AG04450 (cell line): ENCODE data around the gene PTPN9. TPM values are rescaled to one million over a fixed set of nuclear protein-coding genes. Genes with fewer than 3 reads are reported as not detected.
"Not testable (repeated sequence)": the region's sequence is repeated elsewhere in the genome, so short reads cannot be mapped to it uniquely, and the experiment has no call there.

Experiments
- CTCF ChIA-PET: fragments of 300-600, 350-600 bp; formaldehyde crosslinking; extraction: SDS; loops from one replicate; lab custom pipeline; 2022; ENCODE audit warnings: antibody characterized with exemption, inconsistent platforms; lab: Charles Lee
- POLR2A ChIA-PET: fragments of 350-600 bp; formaldehyde crosslinking; extraction: SDS; loops from one replicate; lab custom pipeline; 2021; ENCODE audit warnings: antibody characterized with exemption, inconsistent platforms; lab: Yijun Ruan, JAX
- DNase-seq: peaks from one replicate; pipeline ENCODE4 v3.0.0-alpha.2; 2011; ENCODE audit warnings: low read depth, low spot score
- H3K27ac ChIP-seq: one replicate; pipeline ENCODE4 v1.5.1; 2012; ENCODE audit warnings: low read depth, low read length, control low read depth
- H3K27me3 ChIP-seq: one replicate; pipeline ENCODE4 v1.6.0; 2012; ENCODE audit warnings: low read length; ENCODE audit not compliant: control insufficient read depth, insufficient read depth
- H3K4me3 ChIP-seq: 2 replicates; pipeline ENCODE4 v1.5.1; 2011; ENCODE audit warnings: mild to moderate bottlenecking, low read depth, low read length, control low read depth
- H3K9me3 ChIP-seq: 2 replicates; pipeline ENCODE4 v1.5.1; 2012; ENCODE audit warnings: low read length; ENCODE audit not compliant: control insufficient read depth, insufficient read depth
- polyA plus RNA-seq: library from polyadenylated mRNA; depleted of rRNA; stranded (reverse); fragments of >200 nt; gene quantifications from 2 replicates; pipeline ENCODE4 v1.2.3, GENCODE V29; 2011
- TF ChIP-seq, protein P1 (sequence below): IDR thresholded peaks from 2 replicates; pipeline ENCODE4 v1.5.1; 2011; ENCODE audit warnings: low read depth, low read length, control low read depth, inconsistent platforms

The PTPN9 gene
- polyA plus RNA-seq, 1 experiment, result 49.6 TPM

DNA sequence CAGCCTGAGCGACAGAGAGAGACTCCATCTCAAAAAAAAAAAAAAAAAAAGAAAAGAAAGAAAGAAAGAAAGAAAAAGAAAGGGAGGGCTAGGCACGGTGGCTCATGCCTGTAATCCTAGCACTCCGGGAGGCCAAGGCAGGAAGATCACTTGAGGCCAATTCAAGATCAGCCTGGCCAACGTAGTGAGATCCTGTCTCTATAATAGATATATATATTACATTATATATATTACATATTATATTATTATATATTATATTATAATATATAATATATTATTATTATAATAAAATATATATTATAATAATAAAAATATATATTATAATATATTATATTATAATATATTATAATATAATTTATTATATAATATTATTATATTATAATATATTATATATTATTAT lies 48.9 kb downstream of the PTPN9 start:
- H3K4me3 ChIP-seq, result no peak overlapping the region
- H3K27ac ChIP-seq, result no peak overlapping the region
- no peaks in the 10 kb centered on the region for H3K27me3 ChIP-seq
- ChIA-PET CTCF (no interaction called here), POLR2A (no interaction called here)
- H3K9me3 ChIP-seq, result no peaks in the 10 kb centered on the region
- no peak for DNase-seq
- TF ChIP-seq, protein P1, sequence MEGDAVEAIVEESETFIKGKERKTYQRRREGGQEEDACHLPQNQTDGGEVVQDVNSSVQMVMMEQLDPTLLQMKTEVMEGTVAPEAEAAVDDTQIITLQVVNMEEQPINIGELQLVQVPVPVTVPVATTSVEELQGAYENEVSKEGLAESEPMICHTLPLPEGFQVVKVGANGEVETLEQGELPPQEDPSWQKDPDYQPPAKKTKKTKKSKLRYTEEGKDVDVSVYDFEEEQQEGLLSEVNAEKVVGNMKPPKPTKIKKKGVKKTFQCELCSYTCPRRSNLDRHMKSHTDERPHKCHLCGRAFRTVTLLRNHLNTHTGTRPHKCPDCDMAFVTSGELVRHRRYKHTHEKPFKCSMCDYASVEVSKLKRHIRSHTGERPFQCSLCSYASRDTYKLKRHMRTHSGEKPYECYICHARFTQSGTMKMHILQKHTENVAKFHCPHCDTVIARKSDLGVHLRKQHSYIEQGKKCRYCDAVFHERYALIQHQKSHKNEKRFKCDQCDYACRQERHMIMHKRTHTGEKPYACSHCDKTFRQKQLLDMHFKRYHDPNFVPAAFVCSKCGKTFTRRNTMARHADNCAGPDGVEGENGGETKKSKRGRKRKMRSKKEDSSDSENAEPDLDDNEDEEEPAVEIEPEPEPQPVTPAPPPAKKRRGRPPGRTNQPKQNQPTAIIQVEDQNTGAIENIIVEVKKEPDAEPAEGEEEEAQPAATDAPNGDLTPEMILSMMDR, result no peak

DNA sequence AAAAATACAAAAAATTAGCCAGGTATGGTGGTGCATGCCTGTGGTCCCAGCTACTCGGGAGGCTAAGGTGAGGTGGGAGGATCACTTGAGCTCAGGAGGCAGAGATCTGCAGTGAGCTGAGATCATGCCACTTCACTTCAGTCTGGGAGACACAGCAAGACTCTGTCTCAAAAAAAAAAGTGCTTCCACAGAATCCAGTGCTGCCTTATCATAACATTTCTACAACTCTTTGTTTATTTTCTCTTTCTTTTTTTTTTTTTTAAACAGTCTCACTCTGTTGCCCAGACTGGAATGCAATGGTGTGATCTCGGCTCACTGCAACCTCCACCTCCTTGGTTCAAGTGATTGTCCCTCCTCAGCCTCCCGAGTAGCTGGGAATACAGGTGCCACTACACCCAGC lies 53.4 kb downstream of the PTPN9 start:
- CTCF ChIA-PET, result interaction anchor here (0.6 kb wide), 1 partner anchor 18 kb away, joined by 3 read pairs; no protein-coding TSS in a partner anchor
- POLR2A ChIA-PET, result interaction anchor here (0.6 to 1.5 kb wide), 2 partner anchors 39 to 54 kb away, joined by 3 to 4 read pairs; no protein-coding TSS in a partner anchor
- H3K27me3 ChIP-seq, H3K4me3 ChIP-seq, H3K9me3 ChIP-seq, H3K27ac ChIP-seq: not testable (repeated sequence)
- DNase-seq, result peak; percentile 26

DNA sequence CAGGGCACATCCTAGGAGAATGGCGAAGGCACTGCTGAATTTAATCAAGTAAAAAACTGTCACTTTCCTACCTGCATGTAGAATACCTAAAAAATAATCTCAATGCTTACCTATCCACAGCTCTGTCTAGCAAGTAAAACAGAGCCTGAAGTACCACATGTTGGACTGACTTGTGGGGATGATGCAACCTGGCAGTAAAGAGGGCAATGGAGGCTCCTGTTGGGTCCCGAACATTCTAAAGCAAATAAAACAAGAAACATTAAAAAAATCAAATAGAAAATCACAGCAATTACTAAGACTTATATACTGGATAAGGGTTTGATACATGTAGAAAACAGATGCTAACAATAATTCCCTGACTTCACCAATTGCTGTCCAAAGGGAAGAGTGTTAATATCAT lies 56.1 kb downstream of the PTPN9 start:
- no peaks in the 10 kb centered on the region for H3K9me3 ChIP-seq
- ChIA-PET CTCF (no interaction called here), POLR2A (no interaction called here)
- H3K4me3 ChIP-seq, result no peak overlapping the region
- H3K27ac ChIP-seq, result no peak overlapping the region
- TF ChIP-seq, protein P1, result no peak
- no peak for DNase-seq
- H3K27me3 ChIP-seq, result no peaks in the 10 kb centered on the region

DNA sequence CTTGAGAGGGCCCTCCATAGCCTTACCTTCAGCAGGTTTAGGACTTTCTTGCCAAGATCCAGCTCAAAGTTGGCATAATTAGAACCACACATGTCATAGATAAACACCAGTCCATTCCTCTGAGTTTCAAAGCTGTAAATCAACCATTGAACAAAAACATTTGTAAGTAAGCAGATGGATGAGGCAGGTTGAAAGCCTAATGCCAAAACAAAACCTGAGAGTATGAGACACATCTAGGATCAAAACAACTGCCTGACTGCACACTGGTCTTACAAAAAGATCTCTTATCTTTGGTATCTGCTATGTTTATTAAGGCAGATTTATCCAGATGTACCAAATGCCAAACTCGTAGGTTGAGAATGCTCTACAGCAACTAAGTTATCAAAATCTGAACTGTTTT lies 61.9 kb downstream of the PTPN9 start:
- Histone ChIP-seq H3K27ac (no peak overlapping the region), H3K4me3 (no peak overlapping the region), H3K27me3 (no peaks in the 10 kb centered on the region), H3K9me3 (no peaks in the 10 kb centered on the region)
- TF ChIP-seq, protein P1, result no peak
- DNase-seq, result no peak
- CTCF ChIA-PET, result interaction anchor here (0.8 kb wide), 1 partner anchor 8 kb away, joined by 3 read pairs; no protein-coding TSS in a partner anchor
- POLR2A ChIA-PET, result no interaction called here

DNA sequence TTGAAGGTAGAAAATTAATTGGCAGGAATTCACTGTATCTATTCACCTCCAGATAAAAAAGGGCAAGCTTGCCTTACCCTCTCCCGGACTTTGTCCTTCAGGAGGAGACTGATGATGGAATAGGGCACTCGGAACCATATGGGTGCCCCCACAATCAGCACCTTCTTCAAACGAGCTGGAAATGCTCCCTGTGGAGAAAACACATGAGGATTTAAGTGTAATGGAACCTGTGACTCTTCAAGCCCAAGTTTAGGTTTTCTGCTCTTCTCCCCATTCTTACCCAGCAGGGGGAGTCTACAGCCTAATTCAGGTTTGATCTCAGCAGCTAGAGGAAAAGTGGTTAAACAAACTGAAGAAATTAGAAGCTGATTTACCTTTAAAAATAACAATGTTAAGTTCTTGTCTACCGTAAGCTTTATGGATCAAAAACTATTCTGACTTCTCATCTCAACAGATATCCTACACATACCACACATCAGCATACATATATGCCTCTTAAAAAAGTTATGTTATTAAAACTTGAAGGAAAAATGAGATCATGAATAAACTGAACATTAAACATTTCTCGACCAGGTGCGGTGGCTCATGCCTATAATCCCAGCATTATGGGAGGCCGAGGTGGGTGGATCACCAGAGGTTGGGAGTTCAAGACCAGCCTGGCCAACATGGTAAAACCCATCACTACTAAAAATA lies 70.1 kb downstream of the PTPN9 start:
- TF ChIP-seq, protein P1, result peak; percentile 79
- Histone ChIP-seq H3K27ac (no peak overlapping the region), H3K4me3 (no peak overlapping the region), H3K27me3 (no peaks in the 10 kb centered on the region), H3K9me3 (no peaks in the 10 kb centered on the region)
- POLR2A ChIA-PET, result no interaction called here
- CTCF ChIA-PET, result interaction anchor here (0.5 to 2.0 kb wide), 20 partner anchors 9 to 292 kb away, joined by 3 to 9 read pairs (median 3); partner anchors contain the start of gene PTPN9
- DNase-seq, result peak; percentile 20
